HEK293 (cell line): Measurements from ENCODE around the gene TCEAL3.
A peak's percentile ranks its signal among the peaks of the same experiment; 100 is the strongest.
"Not testable (repeated sequence)": the region's sequence is repeated elsewhere in the genome, so short reads cannot be mapped to it uniquely, and the experiment has no call there.

Experiments
- CTCF ChIA-PET: fragments of 350-600 bp; formaldehyde crosslinking; extraction: SDS; loops from one replicate; lab custom pipeline; 2021; ENCODE audit warnings: antibody characterized with exemption; lab: Yijun Ruan, JAX
- POLR2A ChIA-PET: fragments of 300-600 bp; formaldehyde crosslinking; extraction: SDS; loops from one replicate; lab custom pipeline; 2020; ENCODE audit warnings: antibody characterized with exemption, inconsistent platforms; lab: Yijun Ruan, JAX
- H3K27ac ChIP-seq: fragments of 200-500 bp; sonication (Bioruptor generic); 2 replicates; pipeline ENCODE4 v1.5.1; 2014; ENCODE audit warnings: low read depth, low read length, control low read depth, inconsistent platforms; ENCODE audit errors: extremely low read depth
- H3K36me3 ChIP-seq, 2 experiments: fragments of 200-500 bp in 1 of 2; sonication (Bioruptor generic) in 1 of 2; 1 replicate in 1 of 2; 2 replicates in 1 of 2; pipeline ENCODE4 v1.5.1; 2014 to 2017; ENCODE audit warnings: inconsistent platforms in 2 of 2, low read length in 2 of 2; ENCODE audit not compliant: control insufficient read depth in 2 of 2, insufficient read depth in 1 of 2
- H3K4me1 ChIP-seq: fragments of 200-500 bp; sonication (Bioruptor generic); 2 replicates; pipeline ENCODE4 v1.5.1; 2014; ENCODE audit warnings: mild to moderate bottlenecking, low read length, inconsistent platforms; ENCODE audit not compliant: control insufficient read depth, insufficient read depth
- H3K4me3 ChIP-seq: 2 replicates; pipeline ENCODE4 v1.5.1; 2011; ENCODE audit warnings: low read depth, mild to moderate bottlenecking, control low read depth, low read length, moderate library complexity
- H3K9me3 ChIP-seq: fragments of 200-500 bp; sonication (Bioruptor generic); 2 replicates; pipeline ENCODE4 v1.5.1; 2014; ENCODE audit warnings: low read depth, low read length, inconsistent platforms; ENCODE audit not compliant: control insufficient read depth, insufficient read depth
- EGR2 ChIP-seq: fragments of 450-650 bp; formaldehyde crosslinking; IDR thresholded peaks from 2 replicates; pipeline ENCODE4 v1.5.1; 2016; ENCODE audit warnings: low read depth, missing biosample characterization, missing genetic modification characterization
- HOXC10 ChIP-seq: sonication (generic); formaldehyde crosslinking; IDR thresholded peaks from 2 replicates; pipeline ENCODE4 v1.8.1; 2023; ENCODE audit warnings: mild to moderate bottlenecking, missing genetic modification reagents
- HOXD13 ChIP-seq: sonication (generic); formaldehyde crosslinking; IDR thresholded peaks from 2 replicates; pipeline ENCODE4 v1.8.0; 2022; ENCODE audit warnings: missing genetic modification reagents, borderline replicate concordance
- SP7 ChIP-seq: fragments of 450-650 bp; formaldehyde crosslinking; IDR thresholded peaks from 2 replicates; pipeline ENCODE4 v1.5.1; 2016; ENCODE audit warnings: missing biosample characterization, missing genetic modification characterization
- ZFHX2 ChIP-seq: fragments of 450-650 bp; formaldehyde crosslinking; conservative IDR thresholded peaks from 2 replicates; pipeline ENCODE4 v1.5.1; 2016; ENCODE audit warnings: missing biosample characterization, missing genetic modification characterization
- ZFP37 ChIP-seq: fragments of 450-650 bp; formaldehyde crosslinking; IDR thresholded peaks from 2 replicates; pipeline ENCODE4 v1.5.1; 2016; ENCODE audit warnings: missing biosample characterization, missing genetic modification characterization
- ZNF2 ChIP-seq: fragments of 450-650 bp; formaldehyde crosslinking; IDR thresholded peaks from 2 replicates; pipeline ENCODE4 v1.5.1; 2016; ENCODE audit warnings: missing biosample characterization, missing genetic modification characterization
- ZNF223 ChIP-seq: fragments of 450-650 bp; formaldehyde crosslinking; IDR thresholded peaks from 2 replicates; pipeline ENCODE4 v1.5.1; 2016; ENCODE audit warnings: missing biosample characterization, missing genetic modification characterization
- ZNF366 ChIP-seq: fragments of 450-650 bp; formaldehyde crosslinking; conservative IDR thresholded peaks from 2 replicates; pipeline ENCODE4 v1.5.1; 2016; ENCODE audit warnings: missing biosample characterization, missing genetic modification characterization
- ZNF394 ChIP-seq: fragments of 450-650 bp; formaldehyde crosslinking; IDR thresholded peaks from 2 replicates; pipeline ENCODE4 v1.5.1; 2016; ENCODE audit warnings: missing biosample characterization, missing genetic modification characterization, mild to moderate bottlenecking, moderate library complexity, borderline replicate concordance
- ZNF404 ChIP-seq: fragments of 450-650 bp; formaldehyde crosslinking; IDR thresholded peaks from 2 replicates; pipeline ENCODE4 v1.5.1; 2017; ENCODE audit warnings: missing biosample characterization, missing genetic modification characterization
- ZNF561 ChIP-seq: fragments of 450-650 bp; IDR thresholded peaks from 2 replicates; pipeline ENCODE4 v1.5.1; 2018; ENCODE audit warnings: missing biosample characterization, missing genetic modification characterization, borderline replicate concordance
- ZNF623 ChIP-seq: fragments of 450-650 bp; formaldehyde crosslinking; IDR thresholded peaks from 2 replicates; pipeline ENCODE4 v1.5.1; 2016; ENCODE audit warnings: missing biosample characterization, missing genetic modification characterization
- TF ChIP-seq, protein P1 (sequence below): fragments of 450-650 bp; formaldehyde crosslinking; IDR thresholded peaks from 2 replicates; pipeline ENCODE4 v1.5.1; 2016; ENCODE audit warnings: missing biosample characterization, missing genetic modification characterization
- TF ChIP-seq, protein P2 (sequence below): fragments of 450-650 bp; formaldehyde crosslinking; IDR thresholded peaks from 2 replicates; pipeline ENCODE4 v1.5.1; 2017; ENCODE audit warnings: missing biosample characterization, missing genetic modification characterization
- TF ChIP-seq, protein P3 (sequence below): fragments of 450-650 bp; formaldehyde crosslinking; IDR thresholded peaks from 2 replicates; pipeline ENCODE4 v1.5.0; 2017; ENCODE audit warnings: missing biosample characterization, missing genetic modification characterization, borderline replicate concordance
- TF ChIP-seq, protein P4 (sequence below): fragments of 450-650 bp; formaldehyde crosslinking; IDR thresholded peaks from 2 replicates; pipeline ENCODE4 v1.5.1; 2016; ENCODE audit warnings: missing biosample characterization, missing genetic modification characterization, borderline replicate concordance

TCEAL3 gene

DNA sequence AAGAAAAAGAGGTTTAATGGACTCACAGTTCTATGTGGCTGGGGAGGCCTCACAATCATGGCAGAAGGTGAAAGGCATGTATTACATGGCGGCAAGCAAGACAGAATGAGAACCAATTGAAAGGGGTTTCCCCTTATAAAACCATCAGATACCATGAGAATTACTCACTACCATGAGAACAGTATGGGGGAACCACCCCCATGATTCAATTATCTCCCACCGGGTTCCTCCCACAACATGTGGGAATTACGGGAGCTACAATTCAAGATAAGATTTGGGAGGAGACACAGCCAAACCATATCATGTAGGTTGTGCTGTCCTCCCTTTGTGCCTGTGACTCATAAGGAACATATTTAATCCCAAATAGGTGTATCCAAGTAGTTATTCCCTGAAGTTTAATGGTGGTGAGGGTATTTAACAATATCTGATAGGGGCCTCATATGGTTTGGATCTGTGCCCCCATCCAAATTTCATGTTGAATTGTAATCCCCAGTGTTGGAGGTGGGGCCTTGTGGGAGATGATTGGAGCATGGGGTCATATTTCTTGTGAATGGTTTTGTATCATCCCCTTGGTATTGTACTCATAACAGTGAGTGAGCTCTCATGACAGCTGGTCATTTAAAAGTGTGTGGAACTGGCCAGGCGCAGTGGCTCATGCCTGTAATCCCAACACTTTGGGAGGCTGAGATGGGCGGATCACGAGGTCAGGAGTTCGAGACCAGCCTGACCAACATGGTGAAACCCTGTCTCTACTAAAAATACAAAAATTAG is 47.7 kb downstream of the TCEAL3 start:
- H3K9me3 ChIP-seq, CTCF ChIA-PET, POLR2A ChIA-PET, H3K4me3 ChIP-seq, H3K36me3 ChIP-seq, H3K27ac ChIP-seq, H3K4me1 ChIP-seq: not testable (repeated sequence)
- TF ChIP-seq EGR2 (tag by site-specific recombination) (peak; percentile 87), ZFHX2 (tag by site-specific recombination) (peak; percentile 70)

DNA sequence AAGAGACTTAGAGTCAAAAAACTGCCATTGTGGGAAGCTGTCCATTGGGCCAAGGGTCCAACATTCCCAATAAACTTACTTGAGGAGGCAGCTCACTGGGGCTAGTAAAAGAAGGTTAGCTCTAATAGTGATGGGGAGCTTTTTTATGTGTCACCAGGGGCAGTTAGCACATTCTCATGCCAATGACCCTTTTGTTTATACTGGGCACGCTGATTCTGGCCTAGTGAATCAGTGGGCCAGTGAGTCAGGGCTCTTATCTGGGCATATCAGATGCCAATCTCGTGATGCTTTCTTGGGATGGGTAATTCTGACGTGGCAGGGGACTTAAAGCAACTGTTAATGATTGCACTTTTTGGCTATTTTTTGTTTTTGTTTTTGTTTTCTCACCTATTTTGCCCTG is 48.9 kb downstream of the TCEAL3 start:
- TF ChIP-seq ZNF2 (tag by site-specific recombination) = no peak
- TF ChIP-seq HOXD13 (CRISPR knock-in tag) = no peak
- no peak for TF ChIP-seq SP7 (tag by site-specific recombination)
- TF ChIP-seq HOXC10 (CRISPR knock-in tag) = no peak
- TF ChIP-seq, protein P1, sequence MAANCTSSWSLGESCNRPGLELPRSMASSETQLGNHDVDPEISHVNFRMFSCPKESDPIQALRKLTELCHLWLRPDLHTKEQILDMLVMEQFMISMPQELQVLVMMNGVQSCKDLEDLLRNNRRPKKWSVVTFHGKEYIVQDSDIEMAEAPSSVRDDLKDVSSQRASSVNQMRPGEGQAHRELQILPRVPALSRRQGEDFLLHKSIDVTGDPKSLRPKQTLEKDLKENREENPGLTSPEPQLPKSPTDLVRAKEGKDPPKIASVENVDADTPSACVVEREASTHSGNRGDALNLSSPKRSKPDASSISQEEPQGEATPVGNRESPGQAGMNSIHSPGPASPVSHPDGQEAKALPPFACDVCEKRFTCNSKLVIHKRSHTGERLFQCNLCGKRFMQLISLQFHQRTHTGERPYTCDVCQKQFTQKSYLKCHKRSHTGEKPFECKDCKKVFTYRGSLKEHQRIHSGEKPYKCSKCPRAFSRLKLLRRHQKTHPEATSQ (tag by site-specific recombination) = no peak
- TF ChIP-seq ZNF394 (tag by site-specific recombination) = no peak
- Histone ChIP-seq H3K9me3 (no peaks in the 10 kb centered on the region), H3K4me1 (no peaks in the 10 kb centered on the region), H3K4me3 (no peak overlapping the region), H3K36me3 (no peaks in the 10 kb centered on the region), H3K27ac (no peak overlapping the region)
- POLR2A ChIA-PET = no interaction called here
- CTCF ChIA-PET = no interaction called here

DNA sequence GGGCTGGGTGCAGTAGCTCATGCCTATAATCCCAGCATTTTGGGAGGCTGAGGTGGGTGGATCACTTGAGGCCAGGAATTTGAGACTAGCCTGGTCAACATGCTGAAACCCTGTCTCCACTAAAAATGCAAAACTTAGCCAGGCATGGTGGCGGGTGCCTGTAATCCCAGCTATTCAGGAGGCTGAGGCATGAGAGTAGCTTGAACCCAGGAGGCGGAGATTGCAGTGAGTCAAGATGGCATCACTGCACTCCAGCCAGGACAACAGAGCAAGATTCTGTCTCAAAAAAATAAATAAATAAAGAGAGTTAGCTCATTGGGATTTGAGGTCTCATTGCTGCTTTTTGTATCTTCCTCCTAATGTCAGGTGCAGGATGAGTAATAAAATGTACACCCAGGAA is 49.3 kb downstream of the TCEAL3 start:
- H3K36me3 ChIP-seq, POLR2A ChIA-PET, H3K9me3 ChIP-seq, H3K4me3 ChIP-seq, H3K4me1 ChIP-seq, H3K27ac ChIP-seq: not testable (repeated sequence)
- CTCF ChIA-PET = interaction anchor here (0.7 kb wide), 1 partner anchor 30 kb away, joined by 7 read pairs; no protein-coding TSS in a partner anchor

DNA sequence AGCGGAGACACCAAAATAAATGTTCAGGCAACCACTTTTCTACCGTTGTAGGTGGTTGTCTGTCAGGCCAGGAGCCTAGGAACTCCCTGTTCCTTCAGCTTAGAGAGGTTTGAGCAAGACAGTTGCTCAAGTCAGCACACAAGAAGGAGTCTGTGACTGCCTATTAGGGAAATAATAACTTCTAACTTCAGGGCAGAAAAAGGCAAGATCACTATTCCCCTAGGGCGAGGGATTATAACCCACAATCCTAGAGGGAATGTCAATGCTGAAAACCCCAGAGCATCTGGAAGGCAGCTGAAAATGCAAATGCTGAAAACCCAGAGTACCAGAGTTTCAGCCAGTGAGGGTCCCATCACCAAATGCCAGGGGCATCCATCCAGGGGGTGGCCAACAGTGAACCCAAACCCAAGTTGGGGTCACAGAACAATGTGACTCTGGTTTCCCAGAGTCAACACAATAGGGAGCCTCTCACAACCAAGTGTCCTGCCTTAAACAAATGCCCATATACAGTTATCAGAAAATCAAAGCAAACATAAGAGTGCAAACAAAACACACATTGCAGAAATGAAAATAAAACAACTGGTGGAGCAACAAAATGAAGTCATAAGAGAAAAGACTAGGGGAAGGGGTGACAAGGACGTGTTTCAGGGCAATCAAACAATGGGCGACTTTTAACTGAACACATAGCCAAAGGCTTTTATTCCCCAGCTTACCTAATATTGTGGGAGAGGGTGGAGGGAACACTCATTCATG is 51.1 kb downstream of the TCEAL3 start:
- ChIA-PET CTCF (interaction anchor here (1.4 kb wide), 1 partner anchor 29 kb away, joined by 4 read pairs; no protein-coding TSS in a partner anchor), POLR2A (no interaction called here)
- Histone ChIP-seq H3K27ac (no peak overlapping the region), H3K4me3 (no peak overlapping the region), H3K4me1 (no peaks in the 10 kb centered on the region), H3K36me3 (no peaks in the 10 kb centered on the region), H3K9me3 (no peaks in the 10 kb centered on the region)
- TF ChIP-seq, protein P2, sequence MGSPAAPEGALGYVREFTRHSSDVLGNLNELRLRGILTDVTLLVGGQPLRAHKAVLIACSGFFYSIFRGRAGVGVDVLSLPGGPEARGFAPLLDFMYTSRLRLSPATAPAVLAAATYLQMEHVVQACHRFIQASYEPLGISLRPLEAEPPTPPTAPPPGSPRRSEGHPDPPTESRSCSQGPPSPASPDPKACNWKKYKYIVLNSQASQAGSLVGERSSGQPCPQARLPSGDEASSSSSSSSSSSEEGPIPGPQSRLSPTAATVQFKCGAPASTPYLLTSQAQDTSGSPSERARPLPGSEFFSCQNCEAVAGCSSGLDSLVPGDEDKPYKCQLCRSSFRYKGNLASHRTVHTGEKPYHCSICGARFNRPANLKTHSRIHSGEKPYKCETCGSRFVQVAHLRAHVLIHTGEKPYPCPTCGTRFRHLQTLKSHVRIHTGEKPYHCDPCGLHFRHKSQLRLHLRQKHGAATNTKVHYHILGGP = no peak
- TF ChIP-seq HOXD13 (CRISPR knock-in tag) (no peak), ZNF404 (tag by site-specific recombination) (no peak), ZNF366 (no peak), ZFP37 (tag by site-specific recombination) (no peak), ZNF623 (tag by site-specific recombination) (no peak), ZNF561 (tag by site-specific recombination) (no peak), ZNF223 (tag by site-specific recombination) (no peak)
- TF ChIP-seq, protein P3, sequence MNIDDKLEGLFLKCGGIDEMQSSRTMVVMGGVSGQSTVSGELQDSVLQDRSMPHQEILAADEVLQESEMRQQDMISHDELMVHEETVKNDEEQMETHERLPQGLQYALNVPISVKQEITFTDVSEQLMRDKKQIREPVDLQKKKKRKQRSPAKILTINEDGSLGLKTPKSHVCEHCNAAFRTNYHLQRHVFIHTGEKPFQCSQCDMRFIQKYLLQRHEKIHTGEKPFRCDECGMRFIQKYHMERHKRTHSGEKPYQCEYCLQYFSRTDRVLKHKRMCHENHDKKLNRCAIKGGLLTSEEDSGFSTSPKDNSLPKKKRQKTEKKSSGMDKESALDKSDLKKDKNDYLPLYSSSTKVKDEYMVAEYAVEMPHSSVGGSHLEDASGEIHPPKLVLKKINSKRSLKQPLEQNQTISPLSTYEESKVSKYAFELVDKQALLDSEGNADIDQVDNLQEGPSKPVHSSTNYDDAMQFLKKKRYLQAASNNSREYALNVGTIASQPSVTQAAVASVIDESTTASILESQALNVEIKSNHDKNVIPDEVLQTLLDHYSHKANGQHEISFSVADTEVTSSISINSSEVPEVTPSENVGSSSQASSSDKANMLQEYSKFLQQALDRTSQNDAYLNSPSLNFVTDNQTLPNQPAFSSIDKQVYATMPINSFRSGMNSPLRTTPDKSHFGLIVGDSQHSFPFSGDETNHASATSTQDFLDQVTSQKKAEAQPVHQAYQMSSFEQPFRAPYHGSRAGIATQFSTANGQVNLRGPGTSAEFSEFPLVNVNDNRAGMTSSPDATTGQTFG (tag by site-specific recombination) = no peak
- TF ChIP-seq, protein P4, sequence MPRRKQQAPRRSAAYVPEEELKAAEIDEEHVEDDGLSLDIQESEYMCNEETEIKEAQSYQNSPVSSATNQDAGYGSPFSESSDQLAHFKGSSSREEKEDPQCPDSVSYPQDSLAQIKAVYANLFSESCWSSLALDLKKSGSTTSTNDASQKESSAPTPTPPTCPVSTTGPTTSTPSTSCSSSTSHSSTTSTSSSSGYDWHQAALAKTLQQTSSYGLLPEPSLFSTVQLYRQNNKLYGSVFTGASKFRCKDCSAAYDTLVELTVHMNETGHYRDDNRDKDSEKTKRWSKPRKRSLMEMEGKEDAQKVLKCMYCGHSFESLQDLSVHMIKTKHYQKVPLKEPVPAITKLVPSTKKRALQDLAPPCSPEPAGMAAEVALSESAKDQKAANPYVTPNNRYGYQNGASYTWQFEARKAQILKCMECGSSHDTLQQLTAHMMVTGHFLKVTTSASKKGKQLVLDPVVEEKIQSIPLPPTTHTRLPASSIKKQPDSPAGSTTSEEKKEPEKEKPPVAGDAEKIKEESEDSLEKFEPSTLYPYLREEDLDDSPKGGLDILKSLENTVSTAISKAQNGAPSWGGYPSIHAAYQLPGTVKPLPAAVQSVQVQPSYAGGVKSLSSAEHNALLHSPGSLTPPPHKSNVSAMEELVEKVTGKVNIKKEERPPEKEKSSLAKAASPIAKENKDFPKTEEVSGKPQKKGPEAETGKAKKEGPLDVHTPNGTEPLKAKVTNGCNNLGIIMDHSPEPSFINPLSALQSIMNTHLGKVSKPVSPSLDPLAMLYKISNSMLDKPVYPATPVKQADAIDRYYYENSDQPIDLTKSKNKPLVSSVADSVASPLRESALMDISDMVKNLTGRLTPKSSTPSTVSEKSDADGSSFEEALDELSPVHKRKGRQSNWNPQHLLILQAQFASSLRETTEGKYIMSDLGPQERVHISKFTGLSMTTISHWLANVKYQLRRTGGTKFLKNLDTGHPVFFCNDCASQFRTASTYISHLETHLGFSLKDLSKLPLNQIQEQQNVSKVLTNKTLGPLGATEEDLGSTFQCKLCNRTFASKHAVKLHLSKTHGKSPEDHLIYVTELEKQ (tag by site-specific recombination) = no peak
